DLD1 (cell line): Measurements from ENCODE around the gene PXDN.
"Not testable (repeated sequence)": the region's sequence is repeated elsewhere in the genome, so short reads cannot be mapped to it uniquely, and the experiment has no call there.

Experiments used
- in situ Hi-C: cut with HindIII; loops from 2 replicates; pipeline ENCODE4 v1.10.0; 2017; ENCODE audit warnings: low sequenced_read_pairs

The PXDN gene

DNA sequence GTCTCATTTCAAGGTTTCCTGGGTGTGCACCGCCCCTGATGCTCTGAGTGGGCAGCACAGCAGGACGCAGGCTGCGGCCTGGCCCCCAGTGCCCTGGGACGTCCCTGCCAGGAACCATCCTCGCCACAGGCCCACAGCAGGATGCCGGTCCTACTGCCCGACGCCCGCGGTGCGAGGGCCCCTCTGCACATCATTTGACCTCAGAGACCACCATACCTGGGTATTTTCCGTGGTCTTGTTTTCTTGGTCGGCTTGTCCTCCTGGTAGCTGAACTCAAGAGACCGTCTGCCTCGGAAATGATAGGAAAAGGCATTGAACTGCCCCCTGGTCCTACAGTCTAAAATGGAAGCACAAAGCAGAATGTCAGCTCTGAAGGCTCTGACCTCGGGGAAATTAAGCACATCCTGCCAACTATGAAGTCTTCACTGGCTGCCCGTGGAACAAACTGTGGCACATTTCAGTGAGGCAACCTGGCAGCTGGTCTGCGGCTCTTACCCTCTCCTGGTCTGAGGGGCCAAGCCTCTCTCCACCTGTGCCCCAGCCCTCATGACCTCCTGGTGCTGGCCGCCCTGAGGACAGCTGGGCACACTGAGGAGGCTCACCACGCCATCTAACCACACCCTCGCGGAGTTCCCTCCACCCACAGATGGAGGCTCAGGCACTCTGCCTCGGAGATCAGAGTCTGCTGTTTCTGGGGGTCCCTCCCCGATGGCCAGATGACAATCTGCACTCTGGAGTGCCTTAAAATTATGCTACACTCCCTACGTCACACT is 105.0 kb downstream of the PXDN start:
- in situ Hi-C loops = loop anchor here (10.0 to 25.0 kb wide), 2 partner anchors 64 to 952 kb away; partner anchors contain the start of gene TMEM18

DNA sequence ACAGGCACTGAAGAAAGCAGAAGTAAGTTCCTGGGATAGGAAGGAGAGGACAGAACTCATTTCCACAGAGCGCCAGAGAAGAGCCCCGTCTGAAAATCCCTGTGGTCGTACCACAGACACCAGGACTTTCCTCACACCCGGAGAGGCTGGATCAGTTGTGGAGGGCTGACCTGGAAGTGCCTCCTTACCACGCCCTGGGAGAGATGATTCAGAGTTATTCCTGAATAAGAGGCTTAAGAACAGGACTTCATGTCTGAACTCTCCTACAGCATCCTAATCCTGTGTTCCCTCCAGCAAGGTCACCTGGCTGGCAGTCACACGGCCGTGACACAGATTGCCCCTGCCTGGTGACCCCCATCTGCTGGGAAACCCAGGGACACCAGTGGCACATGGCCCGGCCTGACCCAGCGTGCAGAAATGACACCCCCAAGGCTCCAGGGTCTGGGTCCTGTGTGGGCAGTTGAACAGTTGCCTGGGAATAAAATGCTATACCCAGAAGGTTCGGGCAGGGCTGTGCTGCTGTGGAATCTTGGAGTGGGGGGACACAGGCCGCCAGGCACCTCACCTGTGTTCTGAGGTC is 105.9 kb downstream of the PXDN start:
- in situ Hi-C loops = loop anchor here (10.0 to 25.0 kb wide), 2 partner anchors 64 to 951 kb away; partner anchors contain the start of gene TMEM18

DNA sequence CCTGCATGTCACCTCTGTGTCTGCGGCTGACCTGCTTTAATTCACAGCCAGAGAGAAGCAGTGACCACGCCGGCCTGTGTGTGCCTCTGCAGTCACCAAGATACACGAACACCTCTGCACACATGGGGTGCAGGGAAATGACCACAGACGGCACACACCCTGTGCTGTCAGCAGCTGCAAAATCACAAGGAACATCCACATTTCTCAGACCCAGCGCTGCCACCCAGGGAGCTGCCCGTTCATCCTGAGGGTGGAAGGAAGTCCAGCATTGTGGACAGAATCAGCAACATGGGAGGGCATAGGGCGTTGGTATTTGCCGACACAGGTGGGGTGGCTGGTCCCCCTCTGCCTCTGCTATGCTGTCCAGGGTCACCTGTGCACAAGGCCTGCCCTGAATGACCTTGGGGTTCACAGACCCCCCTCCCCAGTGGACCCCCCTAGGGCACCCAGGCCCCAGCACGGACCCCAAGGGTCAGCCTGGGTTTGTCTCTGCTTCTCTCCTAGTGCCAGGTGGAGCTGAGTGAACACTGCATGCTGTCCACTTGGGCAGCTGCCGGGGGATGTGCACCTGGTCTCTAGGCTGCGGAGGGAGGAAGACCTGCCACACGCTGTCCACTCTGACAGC is 107.4 kb downstream of the PXDN start:
- in situ Hi-C loops = loop anchor here (10.0 to 25.0 kb wide), 2 partner anchors 62 to 950 kb away; partner anchors contain the start of gene TMEM18

DNA sequence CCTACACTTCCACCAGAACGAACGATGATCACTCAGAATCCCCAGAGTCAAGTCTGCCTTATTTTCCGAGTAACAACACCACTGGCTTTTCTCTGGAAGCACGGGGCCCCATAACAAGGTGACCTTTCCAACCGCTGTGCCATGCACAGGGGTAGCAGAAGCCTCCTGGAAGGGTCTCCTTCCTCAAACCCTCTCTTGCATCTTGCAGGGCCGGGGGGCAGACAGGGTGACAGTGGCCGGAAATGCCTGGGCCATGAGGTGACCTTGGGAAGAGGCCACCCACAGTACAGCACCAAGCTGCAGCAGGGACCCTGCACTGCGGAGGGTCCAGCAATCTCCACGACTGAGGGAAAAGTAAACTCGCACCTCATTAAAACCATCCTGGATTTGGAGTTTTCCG is 108.5 kb downstream of the PXDN start:
- in situ Hi-C loops = loop anchor here (10.0 to 25.0 kb wide), 2 partner anchors 61 to 949 kb away; partner anchors contain the start of gene TMEM18

DNA sequence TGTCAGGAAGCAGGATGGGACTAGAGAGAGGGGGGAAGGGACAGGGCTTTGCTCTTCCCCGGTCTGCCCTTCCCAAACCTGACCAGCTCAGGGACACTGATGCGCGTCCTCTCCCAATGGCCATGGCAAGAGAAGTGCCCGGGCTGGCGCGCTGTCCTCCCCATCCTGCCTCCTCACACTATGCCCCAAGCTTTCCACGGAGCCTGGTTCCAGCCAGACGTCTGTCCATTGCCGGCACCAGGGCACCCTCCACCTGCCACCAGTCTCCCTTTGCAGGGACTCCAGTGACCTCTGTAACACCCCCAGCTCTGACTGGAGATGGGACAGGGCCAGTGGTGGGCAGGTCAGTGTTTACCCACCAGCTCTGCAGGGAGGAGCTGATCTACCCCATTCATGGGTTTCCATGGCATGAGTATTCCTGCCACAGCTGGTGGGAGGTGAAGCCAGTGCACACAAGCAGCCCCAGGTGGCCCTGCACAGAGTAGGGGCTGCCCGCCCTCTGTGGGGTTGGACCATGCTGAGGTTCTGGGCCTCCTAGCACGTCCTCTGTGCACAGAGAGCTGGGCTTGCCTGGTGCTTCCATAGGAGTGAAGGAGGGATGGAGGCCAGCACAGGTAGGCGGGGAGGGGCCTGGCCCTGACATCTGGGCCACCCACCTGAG is 109.5 kb downstream of the PXDN start:
- in situ Hi-C loops = loop anchor here (10.0 to 25.0 kb wide), 2 partner anchors 60 to 948 kb away; partner anchors contain the start of gene TMEM18

DNA sequence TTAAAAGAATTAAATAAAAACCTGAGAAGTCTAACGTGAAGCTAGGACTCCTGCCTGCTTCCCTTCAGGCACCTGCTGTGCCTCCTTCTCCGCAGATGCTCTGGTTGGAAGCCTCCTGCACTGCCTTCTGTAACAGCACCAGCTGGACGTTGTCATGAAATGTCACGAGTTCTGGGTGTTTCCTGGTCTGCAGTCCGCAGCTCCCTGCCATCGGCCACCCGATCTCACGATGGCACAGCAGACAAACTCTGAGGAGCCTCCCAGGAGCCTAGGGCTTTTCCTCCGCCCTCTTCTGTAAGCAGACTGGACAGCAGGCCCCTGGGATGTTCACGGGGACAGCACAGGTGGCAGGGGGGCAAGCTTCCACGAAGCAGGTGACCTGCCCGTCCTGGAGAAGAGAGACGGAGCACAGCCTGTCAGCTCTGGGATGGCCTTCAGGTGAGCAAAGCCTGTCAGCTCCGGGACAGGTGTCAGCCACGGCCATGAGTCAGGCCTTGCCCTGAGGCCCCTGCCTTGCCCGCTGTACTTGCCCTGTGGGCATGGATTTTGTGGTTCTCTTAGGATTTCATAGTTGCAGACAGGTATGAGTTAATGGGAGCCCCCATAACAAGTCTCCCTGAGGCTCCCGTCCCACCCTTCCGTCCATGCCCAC is 110.3 kb downstream of the PXDN start:
- in situ Hi-C loops = loop anchor here (10.0 to 25.0 kb wide), 2 partner anchors 59 to 947 kb away; partner anchors contain the start of gene TMEM18

DNA sequence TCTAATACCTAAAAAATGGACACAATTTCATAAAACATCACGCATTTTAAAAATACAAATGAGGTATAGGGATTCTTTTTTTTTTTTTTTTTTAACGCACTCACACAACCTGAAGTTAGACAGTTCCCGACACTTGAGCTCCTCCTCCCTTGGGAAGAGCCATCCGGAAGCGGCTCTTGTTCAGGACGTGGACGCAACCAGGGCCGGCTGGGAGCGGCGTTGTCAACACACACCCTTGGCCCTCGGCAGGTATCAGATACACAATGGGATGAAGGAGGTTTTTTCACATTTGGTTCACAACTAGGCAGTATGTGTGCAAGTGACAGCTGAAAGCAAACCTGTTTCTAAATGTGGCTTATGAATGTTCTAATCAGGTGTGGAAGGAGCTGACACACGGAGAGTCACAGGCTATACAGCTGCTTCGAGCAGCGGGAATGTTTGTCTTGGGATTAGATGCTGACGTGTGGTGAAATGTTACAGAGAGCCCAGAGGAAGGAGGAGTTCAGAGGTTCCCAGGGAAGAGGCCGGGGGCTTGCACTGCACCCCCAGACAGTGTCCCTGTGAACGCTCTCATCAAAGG is 111.1 kb downstream of the PXDN start:
- in situ Hi-C loops = loop anchor here (10.0 to 25.0 kb wide), 2 partner anchors 58 to 946 kb away; partner anchors contain the start of gene TMEM18

DNA sequence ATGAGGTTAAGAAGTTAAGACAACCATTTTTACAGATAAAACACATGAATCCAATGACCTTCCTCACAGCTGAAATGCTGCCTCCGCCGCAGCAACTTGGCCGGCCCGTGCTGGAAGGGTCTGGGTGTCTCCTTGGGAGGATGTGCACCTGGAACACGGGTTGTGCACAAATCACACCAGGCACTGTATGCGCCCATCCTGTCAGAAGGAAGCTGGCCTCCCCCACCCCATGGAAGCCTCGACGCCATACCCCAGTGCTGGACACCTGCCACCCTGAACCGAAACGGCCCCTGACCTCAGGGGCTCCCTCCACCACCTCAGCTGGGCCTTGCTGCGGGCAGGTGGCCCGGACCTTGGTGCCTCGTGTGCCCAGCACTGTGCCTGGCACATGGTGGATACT is 111.8 kb downstream of the PXDN start:
- in situ Hi-C loops = loop anchor here (10.0 to 25.0 kb wide), 2 partner anchors 58 to 945 kb away; partner anchors contain the start of gene TMEM18

DNA sequence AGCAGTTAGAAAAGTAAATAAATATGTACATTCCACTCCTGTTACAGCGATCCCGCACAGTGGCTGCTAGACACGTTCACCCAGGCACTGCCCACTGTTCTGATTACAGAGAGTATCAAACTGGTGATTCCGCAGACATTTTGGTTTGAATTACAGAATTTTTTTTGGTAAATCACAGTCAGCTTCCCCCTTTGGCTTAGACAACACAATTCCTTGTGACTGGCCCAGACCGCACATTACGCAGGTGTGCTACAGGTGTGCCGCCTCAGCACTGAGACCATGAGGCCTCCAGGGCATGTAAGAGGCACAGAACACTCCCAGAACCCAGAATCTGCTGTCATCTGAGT is 112.3 kb downstream of the PXDN start:
- in situ Hi-C loops = loop anchor here (10.0 to 25.0 kb wide), 2 partner anchors 57 to 945 kb away; partner anchors contain the start of gene TMEM18

DNA sequence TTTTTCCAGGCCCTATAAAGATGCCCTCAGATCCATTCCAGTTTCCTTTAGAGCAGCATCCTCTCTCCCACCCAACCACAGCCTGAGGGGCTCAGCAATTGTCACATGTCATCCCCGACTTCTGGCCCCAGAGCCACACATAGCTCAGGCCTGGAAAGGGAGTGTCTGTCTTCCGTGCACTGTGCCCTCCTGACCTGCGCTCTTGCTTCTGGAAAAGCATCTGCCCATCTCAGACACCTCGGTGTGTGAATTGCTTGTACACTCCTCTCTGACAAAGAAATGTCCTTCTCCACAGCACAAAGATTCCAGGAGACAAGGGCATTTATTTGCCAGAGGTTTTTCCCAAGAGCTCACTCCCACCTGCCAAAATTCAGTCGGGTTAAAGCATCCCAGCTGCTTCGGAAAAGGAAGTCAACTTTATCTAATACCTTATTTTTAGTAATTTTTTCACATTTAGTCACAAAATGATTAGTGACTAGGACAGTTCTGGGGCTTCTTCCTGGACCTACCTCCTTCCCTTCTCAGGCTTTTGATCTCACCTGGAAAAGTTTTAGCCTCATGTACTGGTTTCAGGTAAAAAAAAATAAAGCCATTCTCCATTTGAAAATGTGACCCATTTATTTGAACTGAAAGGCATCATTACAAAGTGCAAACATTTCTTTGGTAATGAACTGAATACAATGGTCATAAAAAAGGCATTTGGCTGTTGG is 112.9 kb downstream of the PXDN start:
- in situ Hi-C loops = loop anchor here (10.0 to 25.0 kb wide), 2 partner anchors 57 to 944 kb away; partner anchors contain the start of gene TMEM18

DNA sequence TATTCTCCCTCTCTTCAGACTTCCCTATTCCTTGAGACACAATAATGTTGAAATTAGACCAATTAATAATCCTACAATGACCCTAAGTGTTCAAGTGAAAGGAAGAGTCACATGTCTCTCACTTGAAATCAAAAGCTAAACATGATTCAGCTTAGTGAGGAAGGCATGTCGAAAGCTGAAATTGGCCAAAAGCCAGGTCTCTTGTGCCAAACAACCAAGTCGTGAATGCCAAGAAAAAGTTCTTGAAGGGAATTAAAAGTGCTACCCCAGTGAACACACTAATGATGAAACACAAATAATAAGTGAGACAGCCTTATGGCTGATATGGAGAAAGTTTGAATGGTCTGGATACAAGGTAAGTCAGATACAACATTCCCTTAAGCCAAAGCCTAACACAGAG is 115.4 kb downstream of the PXDN start:
- in situ Hi-C loops = loop anchor here (25.0 kb wide), 1 partner anchor 942 kb away; the partner anchor contains the start of gene TMEM18

DNA sequence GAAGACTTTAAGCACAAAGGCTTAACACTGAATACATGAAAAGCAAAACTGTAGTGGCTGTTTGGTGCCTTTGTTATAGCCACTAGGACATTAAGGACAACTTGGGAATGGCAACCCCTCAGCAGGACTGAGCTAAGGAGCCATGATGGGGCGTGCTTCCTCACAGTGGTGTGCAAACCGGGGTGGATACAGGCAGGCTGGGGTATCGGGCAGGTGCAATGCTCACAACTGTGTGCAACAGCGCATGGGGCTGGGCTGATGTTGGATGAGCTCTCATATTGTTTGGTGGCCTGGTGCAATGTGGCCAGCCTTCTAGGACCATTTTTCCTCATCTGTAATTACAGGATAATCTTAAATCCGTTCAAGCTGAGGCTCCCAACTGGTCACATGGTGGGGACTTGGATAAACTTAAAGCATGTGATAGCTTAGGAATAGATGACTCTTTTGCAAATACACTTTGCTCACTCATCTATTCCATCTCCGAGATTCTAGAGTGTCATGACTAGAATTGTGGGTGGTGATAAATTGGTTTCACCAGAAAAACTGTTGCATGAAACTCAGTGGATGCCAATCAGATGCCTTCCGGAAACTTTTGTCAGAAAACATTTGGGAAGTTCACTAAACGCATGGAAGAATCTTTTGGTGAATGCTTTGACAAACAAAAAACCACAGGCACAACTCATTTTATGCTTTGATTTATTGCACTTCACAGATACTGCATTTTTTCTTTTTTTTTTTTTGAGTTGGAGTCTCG is 116.5 kb downstream of the PXDN start:
- in situ Hi-C loops = loop anchor here (25.0 kb wide), 1 partner anchor 941 kb away; the partner anchor contains the start of gene TMEM18

DNA sequence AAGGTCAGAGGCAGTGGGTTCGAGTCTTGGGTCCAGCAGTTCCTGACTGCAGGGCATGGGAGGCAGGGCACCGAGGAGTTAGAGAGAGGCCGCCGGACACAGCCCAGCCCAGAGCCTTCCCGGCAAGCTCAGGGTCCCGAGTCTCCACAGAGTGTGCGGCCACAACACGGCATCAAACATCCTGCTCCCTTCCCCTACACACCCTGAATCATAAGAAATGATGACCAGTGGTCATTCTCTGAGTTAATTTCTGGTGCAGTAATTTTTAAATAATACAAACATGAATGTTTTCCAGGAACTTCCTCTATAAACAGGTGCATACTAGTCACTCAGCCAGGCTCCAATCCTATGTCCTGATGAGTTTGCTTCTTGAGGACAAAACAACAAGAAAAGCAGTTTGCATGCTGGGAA is 118.0 kb downstream of the PXDN start:
- in situ Hi-C loops = loop anchor here (25.0 kb wide), 1 partner anchor 939 kb away; the partner anchor contains the start of gene TMEM18

DNA sequence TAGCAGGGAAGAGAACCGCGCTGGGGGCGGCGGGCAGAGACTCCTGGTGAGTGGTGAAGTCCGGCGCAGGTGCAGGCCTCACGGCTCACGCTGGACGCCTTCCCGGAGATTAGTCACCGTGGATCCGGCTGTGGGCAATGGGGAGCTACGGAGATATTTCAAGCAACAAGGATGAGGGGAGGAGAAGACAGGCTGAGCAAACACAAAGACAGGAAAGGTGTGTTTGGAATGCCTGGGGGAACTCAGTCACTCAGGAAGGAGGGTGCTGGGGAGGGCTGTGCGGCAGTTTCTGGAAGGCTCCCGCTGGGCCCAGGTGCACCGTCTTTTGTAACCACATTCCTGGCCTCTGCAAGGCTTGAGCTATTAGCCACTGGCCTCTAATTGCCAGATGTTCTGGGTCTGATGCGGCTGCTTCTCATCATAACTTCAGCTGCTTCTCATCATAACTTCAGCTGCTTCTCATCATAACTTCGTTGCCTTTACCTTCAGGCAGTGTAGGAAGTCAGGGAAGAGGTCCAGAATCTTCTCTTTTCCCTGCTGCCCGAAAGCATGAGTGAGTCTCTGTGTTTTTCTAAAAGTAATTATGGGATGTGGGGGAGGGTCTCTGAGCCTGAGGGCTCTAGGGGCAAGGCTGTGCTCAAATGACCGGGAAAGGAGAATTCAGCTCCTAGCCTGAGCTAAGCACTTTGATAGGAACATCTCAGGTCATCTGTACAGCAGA is 118.9 kb downstream of the PXDN start:
- in situ Hi-C loops = loop anchor here (25.0 kb wide), 1 partner anchor 938 kb away; the partner anchor contains the start of gene TMEM18

DNA sequence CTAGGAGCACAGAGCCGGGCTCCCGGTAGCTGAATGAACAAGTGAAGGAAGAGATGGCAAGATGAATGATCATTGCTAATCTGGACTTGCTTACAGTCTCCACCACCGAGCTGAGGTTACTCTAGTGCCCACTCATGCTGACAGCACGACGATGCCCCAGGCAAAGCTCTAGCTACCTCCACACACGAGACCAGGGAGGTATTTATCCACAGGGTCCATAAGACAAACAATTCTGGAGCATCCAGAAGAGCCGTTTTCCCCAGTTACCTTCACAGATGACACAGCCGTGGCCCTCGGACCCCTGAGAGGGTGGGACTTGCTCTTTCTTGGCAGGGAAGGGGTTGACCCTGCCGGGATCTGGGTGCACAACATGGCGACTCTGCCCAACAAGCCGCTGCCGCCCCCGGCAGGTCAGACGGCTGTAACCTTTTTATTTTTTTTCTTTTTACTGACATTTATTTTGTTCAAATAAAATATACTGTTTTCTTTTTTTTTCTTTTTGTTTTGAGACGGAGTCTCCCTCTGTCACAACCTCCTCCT is 120.3 kb downstream of the PXDN start:
- in situ Hi-C loops = no loop called here

DNA sequence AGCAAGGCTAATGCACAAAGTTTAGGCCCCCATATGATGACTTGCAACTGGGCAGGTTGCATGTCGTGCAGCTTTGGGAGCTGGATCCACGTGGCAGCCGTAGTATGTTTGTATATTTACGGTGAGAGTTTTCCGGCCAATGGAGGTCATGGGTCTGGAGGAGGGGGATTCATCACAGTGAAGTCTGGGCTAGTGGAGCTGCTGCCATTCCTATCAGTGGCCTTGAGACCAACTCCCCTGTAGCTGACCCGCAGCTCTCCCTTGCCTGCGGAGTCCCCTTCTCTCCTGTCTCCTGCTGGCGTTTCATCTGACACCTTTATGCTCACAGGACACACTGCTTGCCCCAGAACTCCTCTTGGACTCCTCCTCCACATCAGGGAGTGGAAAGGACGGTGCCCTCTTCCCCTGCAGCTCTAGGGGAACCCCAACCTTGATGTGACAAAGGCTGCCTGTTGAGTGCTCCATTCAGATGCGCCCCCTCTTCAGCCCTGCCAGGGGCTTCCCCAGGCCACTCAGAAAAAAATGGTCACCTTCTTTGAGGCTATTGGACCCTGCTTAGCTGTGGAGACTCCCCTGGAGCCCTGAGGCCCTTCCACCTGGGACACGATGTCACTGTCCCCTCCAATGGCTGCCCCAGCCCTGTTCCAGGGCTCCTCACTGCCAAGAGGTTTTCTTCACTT is 121.7 kb downstream of the PXDN start:
- in situ Hi-C loops = no loop called here

DNA sequence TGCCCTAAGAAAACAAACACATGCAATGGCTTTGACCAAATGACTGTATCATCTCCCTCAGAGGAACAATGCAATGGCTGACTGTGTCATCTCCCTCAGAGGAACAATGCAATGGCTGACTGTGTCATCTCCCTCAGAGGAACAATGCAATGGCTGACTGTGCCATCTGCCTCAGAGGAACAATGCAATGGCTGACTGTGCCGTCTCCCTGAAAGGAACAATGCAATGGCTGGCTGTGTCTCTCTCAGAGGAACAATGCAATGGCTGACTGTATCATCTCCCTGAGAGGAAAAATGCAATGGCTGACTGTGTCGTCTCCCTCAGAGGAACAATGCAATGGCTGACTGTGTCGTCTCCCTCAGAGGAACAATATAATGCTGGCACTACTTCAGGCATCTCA is 122.3 kb downstream of the PXDN start:
- in situ Hi-C loops = not testable (repeated sequence)
